Activated CD4-positive, alpha-beta T cell treated with anti-CD3 and anti-CD28 coated beads for 4 hours (primary cell): Measurements from ENCODE around the gene PSKH1.
"Not testable (repeated sequence)": the region's sequence is repeated elsewhere in the genome, so short reads cannot be mapped to it uniquely, and the experiment has no call there.

ENCODE experiments used
- DNase-seq, 2 donors: peaks; one replicate each; pipeline ENCODE4 v3.0.0-alpha.2; 2020

The PSKH1 gene

DNA sequence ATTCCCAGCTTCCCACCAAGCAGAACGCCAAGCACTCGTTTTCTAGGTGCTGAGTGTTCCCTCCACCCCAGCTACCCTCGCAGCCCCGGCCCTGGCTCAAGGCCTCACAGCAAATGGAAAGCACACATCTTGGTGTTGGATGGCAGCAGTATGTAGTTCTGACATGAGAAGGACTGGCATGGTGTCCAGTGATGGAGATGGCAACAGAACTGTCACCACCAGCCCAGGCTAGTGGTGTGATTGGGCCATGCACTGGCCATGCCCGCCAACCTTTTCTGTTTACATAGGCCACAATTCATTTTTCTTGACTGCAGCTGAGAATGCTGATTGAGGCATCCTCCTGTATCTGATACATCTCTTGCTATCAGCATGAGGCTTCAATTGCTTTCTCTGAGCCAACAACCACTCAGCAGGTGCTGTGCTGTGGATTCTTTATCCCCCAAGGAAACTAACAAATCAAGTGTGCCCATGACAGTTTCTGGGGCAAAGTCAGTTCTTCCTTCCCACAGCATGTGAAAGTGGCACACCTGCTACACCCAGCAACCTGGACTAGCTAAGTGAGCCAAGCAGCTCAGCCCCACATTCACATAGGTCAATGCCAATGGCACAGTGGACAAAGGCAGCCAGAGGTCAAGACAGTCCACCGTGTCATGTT, 71.5 kb downstream of the PSKH1 start:
- DNase-seq: no peak

- DNase-seq: no peak
Observed at GRCh38 chr16:67965668-67966548, 72.9 kb downstream of the PSKH1 start.

DNA sequence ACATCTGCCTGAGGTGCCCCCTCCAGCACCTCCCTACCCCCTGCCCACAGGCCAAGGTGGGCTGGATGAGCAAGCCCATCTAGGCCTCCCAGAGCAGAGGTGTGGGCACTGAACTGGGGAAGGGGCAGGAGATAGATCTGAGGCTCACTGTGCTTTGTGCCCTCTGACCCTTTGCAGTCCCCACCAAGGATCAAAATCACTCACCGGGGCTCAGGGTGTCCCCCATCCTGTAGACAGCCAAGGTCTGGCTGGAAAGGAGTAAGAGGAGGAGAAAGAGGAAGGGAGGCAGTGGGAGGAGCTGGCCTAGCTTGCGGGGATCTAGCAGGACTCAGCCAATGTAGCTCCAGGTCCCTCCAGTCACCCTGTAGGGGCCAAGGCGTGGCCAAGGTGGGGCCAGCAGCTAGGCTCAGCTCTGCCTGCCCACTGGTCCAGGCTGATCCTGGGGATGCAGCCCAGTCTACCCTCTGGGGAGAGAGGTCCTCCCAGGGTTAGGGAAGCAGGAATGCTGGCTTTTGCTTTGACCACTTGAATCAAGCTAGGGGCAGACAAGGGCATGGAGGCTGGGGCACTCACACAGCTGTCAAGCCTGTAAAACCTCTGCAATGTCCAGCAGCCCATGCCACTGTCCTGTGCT, 73.6 kb downstream of the PSKH1 start:
- no peak for DNase-seq

GRCh38 chr16:67967183-67967957, 74.3 kb downstream of the PSKH1 start:
- DNase-seq: no peak

- peak in 1 of 2 donors; percentile 21 for DNase-seq
Observed at GRCh38 chr16:67967958-67968399, 74.9 kb downstream of the PSKH1 start.

GRCh38 chr16:67968400-67969253, 75.6 kb downstream of the PSKH1 start, which contains the start of gene SLC12A4:
Gene SLC12A4, minus strand, starts transcription at chr16:67968637. Its CDS starts 84 bp downstream, at chr16:67968553.
- peak; percentile 77 to 78 for DNase-seq

DNA sequence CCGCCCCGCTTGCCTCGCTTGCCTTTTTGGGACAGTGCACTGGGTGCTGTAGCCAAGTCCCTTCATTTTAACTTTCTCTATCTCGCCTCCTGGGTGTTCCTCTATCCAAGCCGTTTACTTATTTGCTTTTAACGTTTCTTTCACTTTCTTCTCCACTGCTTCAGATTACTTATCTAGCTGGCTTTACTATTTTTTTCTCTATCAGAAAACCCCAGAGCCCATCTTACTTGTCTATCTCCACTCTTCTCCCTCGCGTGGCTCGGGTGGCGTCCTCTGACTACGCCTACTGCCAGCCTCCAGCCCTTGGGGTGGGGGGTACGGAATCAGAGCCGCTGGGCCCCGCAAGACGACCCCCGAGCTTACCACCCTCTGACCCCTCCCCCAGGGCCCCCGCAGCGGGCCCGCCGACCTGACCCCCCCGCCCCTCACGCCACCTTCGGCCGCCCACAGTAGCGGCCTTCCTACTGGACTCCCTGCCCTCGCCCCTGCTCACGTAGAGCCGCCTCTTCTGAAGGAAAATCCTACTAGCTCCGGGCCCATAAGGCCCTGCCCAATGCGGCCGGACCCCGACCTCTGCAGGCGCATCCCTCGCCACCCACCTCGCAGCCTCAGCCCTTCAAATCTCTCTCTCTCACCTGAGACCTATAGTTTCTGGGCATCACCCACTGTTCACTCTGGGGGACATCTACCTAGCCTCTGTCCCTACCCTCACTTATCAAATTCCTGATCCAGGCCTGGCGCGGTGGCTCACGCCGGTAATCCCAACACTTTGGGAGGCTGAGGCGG, 76.4 kb downstream of the PSKH1 start:
- DNase-seq: no peak

DNA sequence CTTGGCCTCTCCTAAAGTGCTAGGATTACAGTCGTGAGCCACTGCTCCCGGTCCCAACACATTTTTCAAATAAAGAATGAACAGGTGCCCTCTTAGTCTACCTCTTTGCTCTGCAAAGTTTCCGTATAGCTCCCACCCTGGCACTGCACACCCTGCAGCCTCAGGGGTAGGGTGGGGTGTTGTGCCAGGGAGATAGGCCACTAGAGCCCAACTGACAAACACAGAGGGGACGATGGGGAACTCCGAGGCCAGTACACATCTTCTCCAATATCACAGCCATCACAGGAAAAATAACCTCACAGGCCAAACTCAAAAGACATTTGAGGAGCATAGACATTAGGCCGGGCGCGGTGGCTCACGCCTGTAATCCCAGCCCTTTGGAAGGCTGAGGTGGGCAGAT, 78.1 kb downstream of the PSKH1 start:
- no peak for DNase-seq

DNA sequence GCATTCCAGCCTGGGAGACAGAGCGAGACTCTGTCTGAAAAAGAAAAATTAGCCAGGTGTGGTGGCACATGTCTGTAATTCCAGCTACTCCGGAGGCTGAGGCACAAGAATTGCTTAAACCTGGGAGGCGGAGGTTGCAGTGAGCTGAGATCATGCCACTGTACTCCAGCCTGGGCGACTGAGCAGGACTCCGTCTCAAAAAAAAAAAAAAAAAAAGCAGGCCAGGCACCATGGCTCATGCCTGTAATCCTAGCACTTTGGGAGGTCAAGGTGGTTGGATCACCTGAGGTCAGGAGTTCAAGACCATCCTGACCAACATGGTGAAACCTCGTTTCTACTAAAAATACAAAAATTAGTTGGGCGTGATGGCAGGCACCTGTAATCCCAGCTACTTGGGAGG, 79.2 kb downstream of the PSKH1 start:
- DNase-seq: not testable (repeated sequence)

- DNase-seq: no peak
Observed at GRCh38 chr16:67975321-67976105, 82.5 kb downstream of the PSKH1 start.

DNA sequence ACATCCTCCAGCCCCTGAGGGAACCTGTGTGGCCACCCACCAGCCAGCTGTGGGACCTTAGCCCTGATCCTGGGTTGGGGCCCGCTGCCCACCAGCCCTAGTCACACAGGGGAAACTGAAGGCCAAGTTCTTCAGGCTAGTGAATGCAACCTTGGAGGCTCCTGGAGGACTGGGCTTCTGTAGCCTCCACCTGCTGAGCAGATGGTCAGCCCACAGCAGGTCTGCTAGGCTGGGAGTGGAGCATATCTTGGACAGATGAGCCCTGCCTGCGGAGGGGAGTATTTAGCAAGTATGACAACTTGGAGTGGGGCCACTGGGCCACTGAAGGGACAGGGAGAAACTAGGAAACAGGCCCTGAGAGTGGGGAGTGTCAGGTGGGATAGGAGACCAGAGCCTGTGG, 83.2 kb downstream of the PSKH1 start:
- DNase-seq: no peak

DNA sequence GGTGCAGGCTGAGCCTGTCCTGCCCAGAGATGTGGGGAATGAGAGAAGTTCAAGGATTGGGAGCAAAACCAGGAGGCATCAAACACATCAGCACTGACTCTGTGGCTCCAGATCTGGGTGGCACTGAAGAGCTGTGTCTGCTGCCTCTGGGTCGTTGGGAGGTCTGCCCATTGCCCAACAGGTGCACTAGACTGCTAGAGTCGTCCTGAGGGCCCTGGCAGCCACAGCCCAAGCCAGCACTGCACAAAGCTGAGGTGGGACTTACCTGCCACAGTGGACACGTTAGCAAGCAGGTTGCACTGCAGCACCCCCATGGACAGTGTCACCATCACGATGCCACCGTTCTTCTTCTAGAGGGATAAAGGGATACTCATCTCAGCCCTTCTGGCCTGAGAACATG, 84.0 kb downstream of the PSKH1 start:
- DNase-seq: no peak

DNA sequence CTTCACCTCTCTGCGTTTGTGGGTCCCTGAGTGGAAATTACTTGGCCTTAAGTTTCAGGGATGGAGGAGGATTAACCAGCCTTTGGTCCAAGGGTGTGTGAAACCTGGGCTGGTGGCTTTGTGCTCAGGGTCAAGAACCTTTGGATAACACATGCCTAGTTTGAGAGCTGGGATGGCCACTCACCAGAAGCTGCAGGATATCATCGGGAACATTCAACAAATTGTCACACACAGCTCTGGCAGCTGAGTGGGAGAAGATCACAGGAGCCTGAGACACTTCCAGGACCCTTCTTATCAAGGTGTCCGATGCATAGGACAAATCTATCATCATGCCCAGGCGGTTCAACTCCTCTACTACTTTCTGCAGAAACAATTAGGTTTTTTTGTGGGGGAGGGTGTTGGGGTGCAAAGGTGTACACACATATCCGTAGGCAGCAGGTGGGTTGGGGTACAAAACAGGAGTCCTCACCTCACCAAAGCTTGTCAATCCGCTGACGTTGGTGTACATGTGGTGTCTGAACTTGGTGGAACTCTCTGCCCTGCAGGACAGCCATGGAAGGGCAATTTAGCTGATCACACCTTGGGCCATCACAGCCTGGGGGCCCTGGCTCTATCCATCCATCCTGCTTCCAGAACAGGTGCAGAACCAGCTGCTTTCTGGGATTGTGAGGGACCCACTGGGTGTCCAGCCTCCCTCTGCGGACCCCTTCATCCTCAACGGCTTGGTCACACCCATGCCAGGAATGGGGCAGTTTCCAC, 84.6 kb downstream of the PSKH1 start:
- no peak for DNase-seq
